Panc1 (cell line): ENCODE results near the gene DDX31. TPM values are rescaled to one million over a fixed set of nuclear protein-coding genes. Genes with fewer than 3 reads are reported as not detected.

Experiments used
- ATAC-seq: fragments of 200-7000 bp; cut with Tn5 transposase; 2 replicates; pipeline ENCODE4 v1.9.1; 2020; ENCODE audit warnings: mild to moderate bottlenecking, moderate library complexity
- BruUV-seq: library from RNA; stranded (reverse); fragments of 400-500 nt; replicated peaks from 2 replicates; lab custom pipeline; 2021; lab: Mats Ljungman, UMichigan
- CTCF ChIA-PET: fragments of 300-600 bp; sonication (Branson Sonifier 250); formaldehyde crosslinking; loops from one replicate; lab custom pipeline; 2022; ENCODE audit warnings: antibody characterized with exemption; lab: Charles Lee
- POLR2A ChIA-PET: fragments of 300-600 bp; sonication (Branson Sonifier 250); formaldehyde crosslinking; loops from one replicate; lab custom pipeline; 2022; ENCODE audit warnings: antibody characterized with exemption; lab: Charles Lee
- DNase-seq: peaks from one replicate; pipeline ENCODE4 v3.0.0-alpha.2; 2010; ENCODE audit warnings: low read depth, low spot score
- H3K27ac ChIP-seq: 2 replicates; pipeline ENCODE4 v1.5.1; 2011; ENCODE audit warnings: mild to moderate bottlenecking, low read length, inconsistent platforms
- H3K27me3 ChIP-seq: fragments of 200-500 bp; sonication (Bioruptor generic); 2 replicates; pipeline ENCODE4 v1.6.0; 2014; ENCODE audit warnings: low read length, inconsistent platforms; ENCODE audit not compliant: control insufficient read depth, insufficient read depth
- H3K36me3 ChIP-seq: fragments of 200-500 bp; sonication (Bioruptor generic); 2 replicates; pipeline ENCODE4 v1.5.1; 2014; ENCODE audit warnings: inconsistent platforms, mild to moderate bottlenecking, low read length, moderate library complexity; ENCODE audit not compliant: control insufficient read depth, insufficient read depth
- H3K4me1 ChIP-seq: 2 replicates; pipeline ENCODE4 v1.5.1; 2011; ENCODE audit warnings: inconsistent platforms, mild to moderate bottlenecking, low read length, moderate library complexity; ENCODE audit not compliant: control insufficient read depth, insufficient read depth
- H3K4me3 ChIP-seq, 2 experiments: 2 replicates each; pipeline ENCODE4 v1.5.1; 2011 to 2012; ENCODE audit warnings: low read depth in 2 of 2, low read length in 2 of 2, mild to moderate bottlenecking in 2 of 2, inconsistent platforms in 1 of 2, moderate library complexity in 1 of 2
- H3K9me3 ChIP-seq: fragments of 200-500 bp; sonication (Bioruptor generic); 2 replicates; pipeline ENCODE4 v1.5.1; 2014; ENCODE audit warnings: low read depth, mild to moderate bottlenecking, inconsistent platforms, low read length, moderate library complexity; ENCODE audit not compliant: control insufficient read depth, insufficient read depth
- POLR2AphosphoS5 ChIP-seq: IDR thresholded peaks from 2 replicates; pipeline ENCODE4 v1.6.1; 2012; ENCODE audit warnings: mild to moderate bottlenecking, low read depth, low read length, moderate library complexity
- SIN3A ChIP-seq: IDR thresholded peaks from 2 replicates; pipeline ENCODE4 v1.6.1; 2012; ENCODE audit warnings: low read depth, mild to moderate bottlenecking, low read length, moderate library complexity, borderline replicate concordance; ENCODE audit not compliant: insufficient read depth
- TCF7L2 ChIP-seq: IDR thresholded peaks from 2 replicates; pipeline ENCODE4 v1.6.1; 2011; ENCODE audit warnings: mild to moderate bottlenecking, low read depth, low read length, inconsistent platforms
- in situ Hi-C: cut with HindIII; loops from 2 replicates; pipeline ENCODE4 v1.10.0; 2016; ENCODE audit warnings: low sequenced_read_pairs, low pct_unique_long_range_greater_than_20kb
- intact Hi-C: fragments of 100-400 bp; cut with micrococcal nuclease; formaldehyde crosslinking; loops from one replicate; pipeline ENCODE4 v1.10.0; 2022; ENCODE audit not compliant: unreplicated experiment
- total RNA-seq: library from RNA; stranded (reverse); gene quantifications from one replicate; pipeline ENCODE4 v1.2.1, GENCODE V29; 2021; ENCODE audit not compliant: unreplicated experiment
- TF ChIP-seq, protein P1 (sequence below): fragments of 450-650 bp; IDR thresholded peaks from 2 replicates; pipeline ENCODE4 v1.5.1; 2017; ENCODE audit warnings: mild to moderate bottlenecking
- TF ChIP-seq, protein P2 (sequence below), 2 experiments: IDR thresholded peaks; 2 replicates each; pipeline ENCODE4 v1.6.1; 2011 to 2012; ENCODE audit warnings: low read depth in 2 of 2, control low read depth in 1 of 2, low read length in 1 of 2, mild to moderate bottlenecking in 1 of 2, moderate library complexity in 1 of 2; ENCODE audit not compliant: insufficient read depth in 1 of 2

The DDX31 gene
- total RNA-seq, 1 experiment from 2014 or later, result 17.5 TPM

DNA sequence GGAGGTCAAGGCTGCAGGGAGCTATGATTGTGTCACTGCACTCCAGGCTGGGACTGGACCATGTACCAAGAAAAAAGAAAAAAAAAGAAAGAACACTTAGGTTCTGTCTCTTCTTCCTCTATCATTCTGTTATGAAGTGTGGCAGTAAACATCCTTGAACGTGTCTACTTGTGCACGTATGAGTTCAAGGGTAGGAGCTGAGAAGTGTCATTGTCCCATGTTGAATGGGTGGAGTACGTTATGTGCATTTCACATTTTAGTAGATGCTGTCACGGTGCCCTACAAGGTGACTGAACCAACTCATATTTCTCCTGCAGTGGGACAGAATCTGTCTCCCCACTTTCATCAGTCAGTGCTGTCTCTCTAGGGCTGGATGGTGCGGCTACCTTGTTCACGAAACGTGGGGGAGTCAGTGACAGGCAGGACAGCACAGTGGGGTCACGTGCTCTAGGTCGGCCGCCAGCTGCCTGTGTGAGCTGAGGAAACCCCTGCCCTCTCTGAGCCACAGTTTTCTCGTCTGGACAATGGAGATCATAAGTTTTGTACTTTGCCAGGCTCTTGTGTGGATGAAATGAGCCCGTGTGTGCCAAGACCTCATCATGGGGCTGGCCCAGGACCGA is 47.7 kb upstream of the DDX31 start:
- POLR2A ChIA-PET, result no interaction called here
- BruUV-seq, result no TSS peak
- ATAC-seq (no peak), DNase-seq (no peak)
- H3K9me3 ChIP-seq, result no peaks in the 10 kb centered on the region
- no peak overlapping the region for H3K27ac ChIP-seq
- intact Hi-C loops (no loop called here), in situ Hi-C loops (no loop called here)
- TF ChIP-seq POLR2AphosphoS5 (no peak), SIN3A (no peak), TCF7L2 (no peak)
- TF ChIP-seq, protein P1, sequence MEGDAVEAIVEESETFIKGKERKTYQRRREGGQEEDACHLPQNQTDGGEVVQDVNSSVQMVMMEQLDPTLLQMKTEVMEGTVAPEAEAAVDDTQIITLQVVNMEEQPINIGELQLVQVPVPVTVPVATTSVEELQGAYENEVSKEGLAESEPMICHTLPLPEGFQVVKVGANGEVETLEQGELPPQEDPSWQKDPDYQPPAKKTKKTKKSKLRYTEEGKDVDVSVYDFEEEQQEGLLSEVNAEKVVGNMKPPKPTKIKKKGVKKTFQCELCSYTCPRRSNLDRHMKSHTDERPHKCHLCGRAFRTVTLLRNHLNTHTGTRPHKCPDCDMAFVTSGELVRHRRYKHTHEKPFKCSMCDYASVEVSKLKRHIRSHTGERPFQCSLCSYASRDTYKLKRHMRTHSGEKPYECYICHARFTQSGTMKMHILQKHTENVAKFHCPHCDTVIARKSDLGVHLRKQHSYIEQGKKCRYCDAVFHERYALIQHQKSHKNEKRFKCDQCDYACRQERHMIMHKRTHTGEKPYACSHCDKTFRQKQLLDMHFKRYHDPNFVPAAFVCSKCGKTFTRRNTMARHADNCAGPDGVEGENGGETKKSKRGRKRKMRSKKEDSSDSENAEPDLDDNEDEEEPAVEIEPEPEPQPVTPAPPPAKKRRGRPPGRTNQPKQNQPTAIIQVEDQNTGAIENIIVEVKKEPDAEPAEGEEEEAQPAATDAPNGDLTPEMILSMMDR, result no peak
- TF ChIP-seq, protein P2, sequence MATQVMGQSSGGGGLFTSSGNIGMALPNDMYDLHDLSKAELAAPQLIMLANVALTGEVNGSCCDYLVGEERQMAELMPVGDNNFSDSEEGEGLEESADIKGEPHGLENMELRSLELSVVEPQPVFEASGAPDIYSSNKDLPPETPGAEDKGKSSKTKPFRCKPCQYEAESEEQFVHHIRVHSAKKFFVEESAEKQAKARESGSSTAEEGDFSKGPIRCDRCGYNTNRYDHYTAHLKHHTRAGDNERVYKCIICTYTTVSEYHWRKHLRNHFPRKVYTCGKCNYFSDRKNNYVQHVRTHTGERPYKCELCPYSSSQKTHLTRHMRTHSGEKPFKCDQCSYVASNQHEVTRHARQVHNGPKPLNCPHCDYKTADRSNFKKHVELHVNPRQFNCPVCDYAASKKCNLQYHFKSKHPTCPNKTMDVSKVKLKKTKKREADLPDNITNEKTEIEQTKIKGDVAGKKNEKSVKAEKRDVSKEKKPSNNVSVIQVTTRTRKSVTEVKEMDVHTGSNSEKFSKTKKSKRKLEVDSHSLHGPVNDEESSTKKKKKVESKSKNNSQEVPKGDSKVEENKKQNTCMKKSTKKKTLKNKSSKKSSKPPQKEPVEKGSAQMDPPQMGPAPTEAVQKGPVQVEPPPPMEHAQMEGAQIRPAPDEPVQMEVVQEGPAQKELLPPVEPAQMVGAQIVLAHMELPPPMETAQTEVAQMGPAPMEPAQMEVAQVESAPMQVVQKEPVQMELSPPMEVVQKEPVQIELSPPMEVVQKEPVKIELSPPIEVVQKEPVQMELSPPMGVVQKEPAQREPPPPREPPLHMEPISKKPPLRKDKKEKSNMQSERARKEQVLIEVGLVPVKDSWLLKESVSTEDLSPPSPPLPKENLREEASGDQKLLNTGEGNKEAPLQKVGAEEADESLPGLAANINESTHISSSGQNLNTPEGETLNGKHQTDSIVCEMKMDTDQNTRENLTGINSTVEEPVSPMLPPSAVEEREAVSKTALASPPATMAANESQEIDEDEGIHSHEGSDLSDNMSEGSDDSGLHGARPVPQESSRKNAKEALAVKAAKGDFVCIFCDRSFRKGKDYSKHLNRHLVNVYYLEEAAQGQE (IDR thresholded peaks at IDR 0.05; ENCODE audit: insufficient read depth in 1 of 2, low read depth in 2 of 2, low read length in 1 of 2), result no peak
- H3K27me3 ChIP-seq, result no peaks in the 10 kb centered on the region
- no peaks in the 10 kb centered on the region for H3K4me1 ChIP-seq
- CTCF ChIA-PET, result no interaction called here
- H3K4me3 ChIP-seq, result no peak overlapping the region
- H3K36me3 ChIP-seq, result no peaks in the 10 kb centered on the region

DNA sequence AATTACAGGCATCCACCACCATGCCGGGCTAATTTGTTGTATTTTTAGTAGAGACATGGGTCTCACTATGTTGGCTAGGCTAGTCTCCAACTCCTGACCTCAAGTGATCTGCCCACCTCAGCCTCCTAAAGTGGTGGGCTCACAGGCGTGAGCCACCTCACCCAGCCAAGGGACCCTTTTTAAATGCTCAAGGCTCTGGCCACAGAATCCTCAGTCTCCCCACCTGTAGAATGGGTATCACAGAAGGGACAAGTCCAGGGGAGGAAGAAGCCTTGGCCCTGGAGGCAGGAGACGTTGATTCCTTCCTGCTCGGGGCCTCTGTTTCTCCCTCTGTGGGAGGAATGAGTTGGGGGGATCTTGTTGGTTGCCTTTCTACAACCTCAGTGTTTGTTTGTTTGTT is 46.2 kb upstream of the DDX31 start:
- DNase-seq (no peak), ATAC-seq (no peak)
- no TSS peak for BruUV-seq
- Histone ChIP-seq H3K4me3 (no peak overlapping the region), H3K36me3 (no peaks in the 10 kb centered on the region), H3K27me3 (no peaks in the 10 kb centered on the region), H3K4me1 (no peaks in the 10 kb centered on the region), H3K9me3 (no peaks in the 10 kb centered on the region), H3K27ac (no peak overlapping the region)
- intact Hi-C loops, result no loop called here
- POLR2A ChIA-PET, result no interaction called here
- in situ Hi-C loops, result no loop called here
- TF ChIP-seq, protein P2 (IDR thresholded peaks at IDR 0.05; ENCODE audit: insufficient read depth in 1 of 2, low read depth in 2 of 2, low read length in 1 of 2), result no peak
- TF ChIP-seq, protein P1, result no peak
- TF ChIP-seq TCF7L2, result no peak
- TF ChIP-seq SIN3A, result no peak
- CTCF ChIA-PET, result no interaction called here
